DND-41 (cell line): Measurements from ENCODE around the gene CACNA2D3.

Experiments used
- EZH2 ChIP-seq: IDR thresholded peaks from 3 replicates; pipeline ENCODE4 v1.6.1; 2012; ENCODE audit warnings: borderline replicate concordance, low read depth, mild to moderate bottlenecking, moderate library complexity, low read length, inconsistent platforms; ENCODE audit not compliant: severe bottlenecking
- TF ChIP-seq, protein P1 (sequence below): IDR thresholded peaks from 2 replicates; pipeline ENCODE4 v1.5.1; 2012; ENCODE audit warnings: borderline replicate concordance, low read length, moderate library complexity, mild to moderate bottlenecking; ENCODE audit not compliant: poor library complexity, severe bottlenecking; ENCODE audit errors: extremely low read depth

- TF ChIP-seq, protein P1, sequence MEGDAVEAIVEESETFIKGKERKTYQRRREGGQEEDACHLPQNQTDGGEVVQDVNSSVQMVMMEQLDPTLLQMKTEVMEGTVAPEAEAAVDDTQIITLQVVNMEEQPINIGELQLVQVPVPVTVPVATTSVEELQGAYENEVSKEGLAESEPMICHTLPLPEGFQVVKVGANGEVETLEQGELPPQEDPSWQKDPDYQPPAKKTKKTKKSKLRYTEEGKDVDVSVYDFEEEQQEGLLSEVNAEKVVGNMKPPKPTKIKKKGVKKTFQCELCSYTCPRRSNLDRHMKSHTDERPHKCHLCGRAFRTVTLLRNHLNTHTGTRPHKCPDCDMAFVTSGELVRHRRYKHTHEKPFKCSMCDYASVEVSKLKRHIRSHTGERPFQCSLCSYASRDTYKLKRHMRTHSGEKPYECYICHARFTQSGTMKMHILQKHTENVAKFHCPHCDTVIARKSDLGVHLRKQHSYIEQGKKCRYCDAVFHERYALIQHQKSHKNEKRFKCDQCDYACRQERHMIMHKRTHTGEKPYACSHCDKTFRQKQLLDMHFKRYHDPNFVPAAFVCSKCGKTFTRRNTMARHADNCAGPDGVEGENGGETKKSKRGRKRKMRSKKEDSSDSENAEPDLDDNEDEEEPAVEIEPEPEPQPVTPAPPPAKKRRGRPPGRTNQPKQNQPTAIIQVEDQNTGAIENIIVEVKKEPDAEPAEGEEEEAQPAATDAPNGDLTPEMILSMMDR, result no peak
- TF ChIP-seq EZH2, result no peak
These were observed 388.2 kb downstream of the CACNA2D3 start for GRCh38 chr3:54510506-54510905.
